Tibial nerve (tissue), 4 donors: ENCODE results near the gene AURKAIP1. TPM values are rescaled to one million over a fixed set of nuclear protein-coding genes. Genes with fewer than 3 reads are reported as not detected.

ENCODE experiments used
- DNase-seq, 2 donors: peaks; one replicate each; pipeline ENCODE4 v3.0.0-alpha.2; 2019; ENCODE audit warnings: low spot score in 2 of 2
- H3K27ac ChIP-seq, 4 donors: fragments of 200-600 bp; sonication (generic) in 3 of 4; one replicate each; pipeline ENCODE4 v1.5.1; 2017 to 2019; ENCODE audit warnings: mild to moderate bottlenecking in 1 of 4
- H3K27me3 ChIP-seq, 2 donors: fragments of 200-600 bp; sonication (generic) in 1 of 2; one replicate each; pipeline versions ENCODE4 v1.5.1 to v1.6.0; 2017 to 2019
- H3K36me3 ChIP-seq, 3 donors: fragments of 200-600 bp; sonication (generic); one replicate each; pipeline ENCODE4 v1.5.1; 2018 to 2019
- H3K4me1 ChIP-seq, 4 donors: fragments of 200-600 bp; sonication (generic) in 3 of 4; one replicate each; pipeline ENCODE4 v1.5.1; 2017 to 2019
- H3K4me3 ChIP-seq, 4 donors: fragments of 200-600 bp; sonication (generic) in 3 of 4; one replicate each; pipeline ENCODE4 v1.5.1; 2017 to 2019; ENCODE audit warnings: mild to moderate bottlenecking in 1 of 4, moderate library complexity in 1 of 4
- H3K9me3 ChIP-seq, 4 donors: fragments of 200-600 bp; sonication (generic) in 3 of 4; one replicate each; pipeline ENCODE4 v1.5.1; 2017 to 2019
- EP300 ChIP-seq, 2 donors: sonication (generic); formaldehyde crosslinking; IDR thresholded peaks; one replicate each; pipeline ENCODE4 v1.6.1; 2017; ENCODE audit warnings: antibody characterized with exemption in 2 of 2, mild to moderate bottlenecking in 1 of 2
- POLR2A ChIP-seq, 2 donors: fragments of 450-650 bp; IDR thresholded peaks; one replicate each; pipeline ENCODE4 v1.6.1; 2017; ENCODE audit warnings: antibody characterized with exemption in 2 of 2, mild to moderate bottlenecking in 2 of 2, moderate library complexity in 2 of 2
- WGBS, 2 donors: methylation state at CpG; one replicate each; pipeline ENCODE4 v1.1.5; 2018; 5-methylcytosine and 5-hydroxymethylcytosine counted together
- total RNA-seq, 4 donors: library from RNA; depleted of rRNA; stranded (reverse); fragments of >200 nt; gene quantifications; one replicate each; pipeline ENCODE4 v1.1.0, GENCODE V29; 2016
- TF ChIP-seq, protein P1 (sequence below), 5 experiments: fragments of 200-600 bp in 3 of 5; fragments of 450-650 bp in 2 of 5; sonication (generic) in 3 of 5; IDR thresholded peaks; one replicate each; pipeline ENCODE4 v1.5.1; 2016 to 2019; ENCODE audit warnings: antibody characterized with exemption in 5 of 5, mild to moderate bottlenecking in 3 of 5, moderate library complexity in 2 of 5

AURKAIP1 gene
- total RNA-seq, 4 donors from 2014 or later: 63.9 to 128 (median 105) TPM

- Histone ChIP-seq H3K4me3 (no peak overlapping the region), H3K9me3 (no peaks in the 10 kb centered on the region), H3K4me1 (peaks cover 4 to 75% (median 33%) of the 10 kb centered on the region in 4 donors), H3K36me3 (peaks cover 0 to 69% (median 9%) of the 10 kb centered on the region in 3 donors), H3K27me3 (no peaks in the 10 kb centered on the region), H3K27ac (no peak overlapping the region)
- TF ChIP-seq, protein P1, sequence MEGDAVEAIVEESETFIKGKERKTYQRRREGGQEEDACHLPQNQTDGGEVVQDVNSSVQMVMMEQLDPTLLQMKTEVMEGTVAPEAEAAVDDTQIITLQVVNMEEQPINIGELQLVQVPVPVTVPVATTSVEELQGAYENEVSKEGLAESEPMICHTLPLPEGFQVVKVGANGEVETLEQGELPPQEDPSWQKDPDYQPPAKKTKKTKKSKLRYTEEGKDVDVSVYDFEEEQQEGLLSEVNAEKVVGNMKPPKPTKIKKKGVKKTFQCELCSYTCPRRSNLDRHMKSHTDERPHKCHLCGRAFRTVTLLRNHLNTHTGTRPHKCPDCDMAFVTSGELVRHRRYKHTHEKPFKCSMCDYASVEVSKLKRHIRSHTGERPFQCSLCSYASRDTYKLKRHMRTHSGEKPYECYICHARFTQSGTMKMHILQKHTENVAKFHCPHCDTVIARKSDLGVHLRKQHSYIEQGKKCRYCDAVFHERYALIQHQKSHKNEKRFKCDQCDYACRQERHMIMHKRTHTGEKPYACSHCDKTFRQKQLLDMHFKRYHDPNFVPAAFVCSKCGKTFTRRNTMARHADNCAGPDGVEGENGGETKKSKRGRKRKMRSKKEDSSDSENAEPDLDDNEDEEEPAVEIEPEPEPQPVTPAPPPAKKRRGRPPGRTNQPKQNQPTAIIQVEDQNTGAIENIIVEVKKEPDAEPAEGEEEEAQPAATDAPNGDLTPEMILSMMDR (IDR thresholded peaks at IDR 0.05): no peak
- TF ChIP-seq POLR2A (IDR thresholded peaks at IDR 0.05) (no peak), EP300 (IDR thresholded peaks at IDR 0.05) (no peak)
- 73 to 76% methylated on average over 20 of the region's 20 CpGs for WGBS, 2 donors
- DNase-seq: no peak
These were observed 27.3 kb upstream of the AURKAIP1 start for GRCh38 chr1:1402072-1402900.

GRCh38 chr1:1401457-1402010 is 26.5 kb upstream of the AURKAIP1 start:
- TF ChIP-seq, protein P1 (IDR thresholded peaks at IDR 0.05): no peak
- TF ChIP-seq EP300 (IDR thresholded peaks at IDR 0.05) (no peak), POLR2A (IDR thresholded peaks at IDR 0.05) (no peak)
- 82 to 87% methylated on average over 7 of the region's 7 CpGs for WGBS, 2 donors
- H3K4me1 ChIP-seq: peaks cover 4 to 79% (median 32%) of the 10 kb centered on the region in 4 donors
- H3K9me3 ChIP-seq: no peaks in the 10 kb centered on the region
- no peaks in the 10 kb centered on the region for H3K27me3 ChIP-seq
- no peak overlapping the region for H3K4me3 ChIP-seq
- H3K27ac ChIP-seq: no peak overlapping the region
- no peak for DNase-seq
- H3K36me3 ChIP-seq: peaks cover 0 to 77% (median 10%) of the 10 kb centered on the region in 3 donors

DNA sequence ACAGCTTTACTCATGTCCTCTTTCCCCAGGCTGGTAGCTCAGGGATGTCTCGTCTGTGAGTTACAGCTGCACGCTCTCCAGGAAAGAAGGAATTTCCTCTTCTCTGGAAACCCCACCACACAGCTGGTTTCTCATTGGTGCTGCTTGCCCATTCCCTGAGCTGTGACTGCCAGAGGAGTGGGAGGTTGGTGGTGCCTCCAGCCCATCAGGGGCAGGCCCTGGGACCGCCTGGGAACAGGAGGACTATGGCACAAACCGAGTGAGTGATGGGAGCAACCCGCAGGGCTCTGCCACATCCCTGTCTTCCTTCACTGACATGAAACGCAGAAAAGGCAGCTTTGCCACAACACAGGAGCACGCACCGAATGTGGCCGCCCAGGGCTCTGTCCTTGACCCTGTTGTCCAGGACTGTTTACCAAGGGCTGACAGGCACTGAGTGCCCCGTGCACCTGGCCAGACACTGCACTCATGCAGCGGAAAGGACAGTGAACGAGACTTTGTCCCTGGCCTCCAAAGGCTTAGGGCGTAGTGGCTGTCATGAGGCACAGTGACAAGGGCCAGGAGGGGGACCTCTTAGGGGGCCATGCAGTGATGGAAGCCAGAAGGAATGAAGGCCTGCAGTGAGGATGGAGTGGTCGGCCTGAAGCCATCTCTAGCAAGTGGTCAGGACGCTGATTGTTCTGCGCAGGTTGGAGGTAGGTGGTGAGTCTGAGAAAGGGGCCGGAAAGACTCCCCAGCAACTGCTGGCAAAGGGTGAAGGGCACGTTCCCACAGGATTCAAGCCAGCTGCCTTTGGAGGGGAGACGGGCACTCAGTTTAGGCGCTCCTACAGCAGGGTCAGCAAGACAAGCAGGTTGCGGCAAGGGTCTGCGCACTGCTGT is 25.8 kb upstream of the AURKAIP1 start:
- H3K36me3 ChIP-seq: peaks cover 0 to 81% (median 10%) of the 10 kb centered on the region in 3 donors
- H3K27ac ChIP-seq: peak overlapping the region in 3 of 4 donors; percentile 69 to 93 (median 89)
- H3K4me1 ChIP-seq: peaks cover 0 to 72% (median 25%) of the 10 kb centered on the region in 4 donors
- DNase-seq: no peak
- peak overlapping the region in 1 of 4 donors; percentile 96 for H3K4me3 ChIP-seq
- H3K27me3 ChIP-seq: no peaks in the 10 kb centered on the region
- H3K9me3 ChIP-seq: no peaks in the 10 kb centered on the region
- WGBS, 2 donors: 78 to 83% methylated on average over 22 of the region's 22 CpGs
- TF ChIP-seq, protein P1 (IDR thresholded peaks at IDR 0.05): no peak
- no peak for TF ChIP-seq EP300 (IDR thresholded peaks at IDR 0.05)
- TF ChIP-seq POLR2A (IDR thresholded peaks at IDR 0.05): no peak

DNA sequence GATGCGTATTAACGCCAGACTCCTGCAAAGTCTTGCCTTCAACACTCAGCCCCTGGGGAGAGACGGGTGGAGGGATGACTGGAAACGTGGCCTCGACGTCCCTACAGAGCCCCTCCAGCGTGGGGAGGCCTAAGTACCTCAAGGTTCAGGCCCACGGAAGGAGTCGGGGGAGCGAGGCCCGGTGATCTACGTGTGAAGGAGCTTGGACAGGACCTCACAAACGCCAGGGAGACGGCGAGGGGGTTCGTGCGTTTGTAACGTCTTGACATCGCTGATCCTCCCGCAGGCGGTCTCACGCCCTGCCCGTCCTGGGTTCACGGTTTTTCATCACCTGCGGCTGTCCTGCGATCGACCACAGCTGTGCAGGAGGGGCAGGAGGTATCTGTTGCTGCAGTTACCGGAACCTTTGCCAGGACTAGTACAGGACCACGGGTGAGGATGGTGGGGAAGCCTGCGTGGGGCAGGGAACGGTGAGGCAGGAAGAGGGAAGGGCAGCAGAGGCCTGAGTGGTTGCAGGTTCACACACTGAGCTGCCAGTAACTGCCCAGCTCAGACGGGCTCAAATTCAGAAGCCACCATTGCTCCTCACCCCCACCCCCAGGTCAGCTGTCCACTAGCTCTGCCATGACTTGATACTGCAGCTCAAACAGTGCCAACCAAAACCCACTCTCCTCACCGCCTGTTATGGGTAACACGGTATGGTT is 25.0 kb upstream of the AURKAIP1 start:
- H3K27me3 ChIP-seq: no peaks in the 10 kb centered on the region
- 9% methylated on average over 24 to 34 of the region's 34 CpGs for WGBS, 2 donors
- peak overlapping the region; percentile 60 to 93 (median 79) for H3K27ac ChIP-seq
- H3K36me3 ChIP-seq: peaks cover 0 to 81% (median 13%) of the 10 kb centered on the region in 3 donors
- peaks cover 0 to 68% (median 20%) of the 10 kb centered on the region in 4 donors for H3K4me1 ChIP-seq
- no peak for TF ChIP-seq EP300 (IDR thresholded peaks at IDR 0.05)
- no peak for TF ChIP-seq POLR2A (IDR thresholded peaks at IDR 0.05)
- TF ChIP-seq, protein P1 (IDR thresholded peaks at IDR 0.05): no peak
- no peaks in the 10 kb centered on the region for H3K9me3 ChIP-seq
- no peak for DNase-seq
- peak overlapping the region; percentile 79 to 98 (median 90) for H3K4me3 ChIP-seq
